GM18519 (cell line): ENCODE results near the gene LCN2.

Source experiments
- ATAC-seq: cut with Tn5 transposase; IDR thresholded peaks from one replicate; pipeline ENCODE4 v1.9.1; 2021; ENCODE audit warnings: mild to moderate bottlenecking, moderate library complexity; ENCODE audit not compliant: unreplicated experiment, low FRiP score

LCN2 gene

GRCh38 chr9:128114326-128115186, 34.7 kb upstream of the LCN2 start:
- ATAC-seq, result no peak

GRCh38 chr9:128115187-128116103, 33.8 kb upstream of the LCN2 start:
- no peak for ATAC-seq

GRCh38 chr9:128116104-128117083, 32.9 kb upstream of the LCN2 start:
- no peak for ATAC-seq

GRCh38 chr9:128117613-128118471, 31.4 kb upstream of the LCN2 start:
- ATAC-seq, result no peak

GRCh38 chr9:128118472-128118857, 30.8 kb upstream of the LCN2 start:
- ATAC-seq, result no peak

- ATAC-seq, result no peak
These were observed 30.1 kb upstream of the LCN2 start for GRCh38 chr9:128118971-128119665.

GRCh38 chr9:128120061-128120740, 29.1 kb upstream of the LCN2 start:
- ATAC-seq, result no peak

- no peak for ATAC-seq
These were observed 28.4 kb upstream of the LCN2 start for GRCh38 chr9:128120741-128121465.

- no peak for ATAC-seq
These were observed 27.8 kb upstream of the LCN2 start for GRCh38 chr9:128121466-128121810.

GRCh38 chr9:128121924-128122808, 27.1 kb upstream of the LCN2 start:
- ATAC-seq, result no peak

- no peak for ATAC-seq
These were observed 26.5 kb upstream of the LCN2 start for GRCh38 chr9:128122809-128123175.

GRCh38 chr9:128123451-128124080, 25.7 kb upstream of the LCN2 start:
- no peak for ATAC-seq

GRCh38 chr9:128124451-128124850, 24.8 kb upstream of the LCN2 start:
- no peak for ATAC-seq

- no peak for ATAC-seq
These were observed 24.2 kb upstream of the LCN2 start for GRCh38 chr9:128124873-128125579.

- no peak for ATAC-seq
These were observed 23.5 kb upstream of the LCN2 start for GRCh38 chr9:128125580-128126354.
